Measurements from ENCODE around the gene TMEM184C.

DNA sequence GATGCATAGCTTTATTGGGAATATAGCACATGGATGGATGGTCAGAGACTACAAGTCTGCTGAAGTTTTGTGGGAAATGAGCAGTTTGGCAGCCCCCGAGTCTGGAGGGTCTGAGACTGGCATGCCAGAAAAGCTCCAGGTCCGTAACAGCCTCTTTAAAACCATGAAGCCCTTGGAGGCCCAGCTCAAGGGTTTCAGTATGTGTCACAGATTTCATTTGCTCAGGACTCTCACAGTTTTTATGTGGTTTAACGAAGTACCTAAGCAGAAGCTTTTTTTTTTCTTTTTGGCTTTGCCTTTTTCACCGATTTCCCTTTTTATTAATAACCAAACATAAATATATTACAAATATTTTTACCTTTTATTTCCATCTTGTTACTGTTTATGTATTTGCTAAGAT lies 30.6 kb upstream of the TMEM184C start:
- TF ChIP-seq ATF1 (CRISPR knock-in tag; IDR thresholded peaks at IDR 0.05) (no peak), ZNF219 (CRISPR knock-in tag; IDR thresholded peaks at IDR 0.05; ENCODE audit: borderline replicate concordance) (no peak), SP1 (CRISPR knock-in tag; conservative IDR thresholded peaks at IDR 0.05) (no peak), ZNF263 (CRISPR knock-in tag; IDR thresholded peaks at IDR 0.05; ENCODE audit: low read depth) (no peak), TCF7 (CRISPR knock-in tag; IDR thresholded peaks at IDR 0.05; ENCODE audit: low read depth) (no peak)
- TF ChIP-seq, protein P1, sequence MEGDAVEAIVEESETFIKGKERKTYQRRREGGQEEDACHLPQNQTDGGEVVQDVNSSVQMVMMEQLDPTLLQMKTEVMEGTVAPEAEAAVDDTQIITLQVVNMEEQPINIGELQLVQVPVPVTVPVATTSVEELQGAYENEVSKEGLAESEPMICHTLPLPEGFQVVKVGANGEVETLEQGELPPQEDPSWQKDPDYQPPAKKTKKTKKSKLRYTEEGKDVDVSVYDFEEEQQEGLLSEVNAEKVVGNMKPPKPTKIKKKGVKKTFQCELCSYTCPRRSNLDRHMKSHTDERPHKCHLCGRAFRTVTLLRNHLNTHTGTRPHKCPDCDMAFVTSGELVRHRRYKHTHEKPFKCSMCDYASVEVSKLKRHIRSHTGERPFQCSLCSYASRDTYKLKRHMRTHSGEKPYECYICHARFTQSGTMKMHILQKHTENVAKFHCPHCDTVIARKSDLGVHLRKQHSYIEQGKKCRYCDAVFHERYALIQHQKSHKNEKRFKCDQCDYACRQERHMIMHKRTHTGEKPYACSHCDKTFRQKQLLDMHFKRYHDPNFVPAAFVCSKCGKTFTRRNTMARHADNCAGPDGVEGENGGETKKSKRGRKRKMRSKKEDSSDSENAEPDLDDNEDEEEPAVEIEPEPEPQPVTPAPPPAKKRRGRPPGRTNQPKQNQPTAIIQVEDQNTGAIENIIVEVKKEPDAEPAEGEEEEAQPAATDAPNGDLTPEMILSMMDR (IDR thresholded peaks at IDR 0.05), result no peak

All from WTC11 (cell line).